Hepatocyte (in vitro differentiated cells): ENCODE data around the gene EBF4. TPM values are rescaled to one million over a fixed set of nuclear protein-coding genes. Genes with fewer than 3 reads are reported as not detected.

Source experiments
- DNase-seq: peaks from one replicate; pipeline ENCODE4 v3.0.0-alpha.2; 2016; ENCODE audit warnings: low spot score
- H2AFZ ChIP-seq: fragments of 200-600 bp; sonication (generic); 2 replicates; pipeline ENCODE4 v1.6.0; 2016; ENCODE audit warnings: antibody characterized with exemption, mild to moderate bottlenecking
- H3K27ac ChIP-seq: fragments of 200-600 bp; sonication (generic); 2 replicates; pipeline ENCODE4 v1.5.1; 2016; ENCODE audit warnings: mild to moderate bottlenecking
- H3K27me3 ChIP-seq: fragments of 200-600 bp; sonication (generic); 2 replicates; pipeline ENCODE4 v1.6.1; 2016
- H3K36me3 ChIP-seq: fragments of 200-600 bp; sonication (generic); replicated peaks from 2 replicates; pipeline ENCODE4 v1.5.1; 2016; ENCODE audit warnings: low read depth; ENCODE audit not compliant: insufficient read depth
- H3K4me1 ChIP-seq: fragments of 200-600 bp; sonication (generic); 2 replicates; pipeline ENCODE4 v1.5.1; 2016; ENCODE audit warnings: mild to moderate bottlenecking, moderate library complexity; ENCODE audit not compliant: insufficient read depth
- H3K4me2 ChIP-seq: fragments of 200-600 bp; sonication (generic); 2 replicates; pipeline ENCODE4 v1.6.0; 2016
- H3K4me3 ChIP-seq: fragments of 200-600 bp; sonication (generic); 2 replicates; pipeline ENCODE4 v1.5.1; 2016; ENCODE audit warnings: mild to moderate bottlenecking
- H3K79me2 ChIP-seq: fragments of 200-600 bp; sonication (generic); 2 replicates; pipeline ENCODE4 v1.6.0; 2017; ENCODE audit warnings: mild to moderate bottlenecking
- H3K9me2 ChIP-seq: fragments of 200-600 bp; sonication (generic); replicated peaks from 2 replicates; pipeline ENCODE4 v1.6.0; 2017; ENCODE audit warnings: mild to moderate bottlenecking; ENCODE audit not compliant: insufficient read depth
- H3K9me3 ChIP-seq: fragments of 200-600 bp; sonication (generic); 2 replicates; pipeline ENCODE4 v1.5.1; 2016; ENCODE audit warnings: low read depth, mild to moderate bottlenecking
- H4K20me1 ChIP-seq: fragments of 200-600 bp; sonication (generic); 2 replicates; pipeline ENCODE4 v1.6.0; 2016; ENCODE audit warnings: mild to moderate bottlenecking; ENCODE audit not compliant: insufficient read depth, poor library complexity, severe bottlenecking
- EZH2 ChIP-seq: fragments of 200-600 bp; sonication (generic); IDR thresholded peaks from 2 replicates; pipeline ENCODE4 v1.6.1; 2016; ENCODE audit warnings: antibody characterized with exemption, mild to moderate bottlenecking, borderline replicate concordance
- EZH2phosphoT487 ChIP-seq: fragments of 200-600 bp; sonication (generic); IDR thresholded peaks from one replicate; pipeline ENCODE4 v1.6.1; 2018; ENCODE audit warnings: antibody characterized with exemption, mild to moderate bottlenecking, low read depth, moderate library complexity; ENCODE audit not compliant: unreplicated experiment, severe bottlenecking
- WGBS: methylation state at CpG from one replicate; pipeline ENCODE4 v1.1.6; 2016; ENCODE audit warnings: low lambda C conversion rate; ENCODE audit errors: missing lambda C conversion rate; 5-methylcytosine and 5-hydroxymethylcytosine counted together
- polyA plus RNA-seq: library from polyadenylated mRNA; unstranded; fragments of >200 nt; fragmentation: Nextera tagmentation; extraction: Ambion mirVana; gene quantifications from 2 replicates; pipeline ENCODE4 v1.2.1, GENCODE V29; 2016
- total RNA-seq: library from RNA; depleted of rRNA; stranded (reverse); fragments of >200 nt; gene quantifications from 2 replicates; pipeline ENCODE4 v1.2.3, GENCODE V29; 2014
- TF ChIP-seq, protein P1 (sequence below): fragments of 200-600 bp; sonication (generic); IDR thresholded peaks from 2 replicates; pipeline ENCODE4 v1.5.1; 2016; ENCODE audit warnings: antibody characterized with exemption, mild to moderate bottlenecking; ENCODE audit not compliant: poor library complexity

Gene EBF4
- total and polyA plus RNA-seq, 2 experiments from 2014 or later: 10.7 to 17.9 TPM

DNA sequence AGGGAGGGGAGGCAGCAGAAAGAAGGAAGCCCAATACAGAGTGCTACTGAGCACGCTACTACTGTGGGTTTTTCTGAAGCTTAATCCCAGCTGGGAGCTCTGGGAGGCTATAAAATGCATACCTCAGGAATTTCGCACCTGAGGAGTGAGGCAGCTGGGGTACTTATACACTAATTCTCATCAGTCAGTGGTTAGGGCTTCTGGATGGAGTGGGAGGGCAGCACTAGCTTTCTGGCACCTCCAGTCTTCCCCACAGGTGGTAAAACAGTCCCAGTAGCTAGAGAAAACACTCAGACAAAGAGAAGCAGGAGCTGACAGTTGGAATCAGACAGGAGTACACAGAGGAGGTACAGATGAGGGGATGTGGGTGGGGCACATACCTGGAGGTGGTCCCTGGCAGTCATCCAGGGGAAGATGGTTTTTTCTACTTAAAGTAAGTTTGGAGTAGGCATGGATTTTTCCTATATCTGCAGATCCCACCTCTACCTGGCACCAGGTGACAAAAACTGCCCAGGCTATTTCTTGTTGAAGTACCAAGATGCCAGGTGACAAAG lies 70.1 kb downstream of the EBF4 start:
- 42% methylated on average over 2 of the region's 2 CpGs for WGBS
- Histone ChIP-seq H4K20me1 (no peaks in the 10 kb centered on the region), H3K9me2 (no peaks in the 10 kb centered on the region), H2AFZ (no peak overlapping the region), H3K4me3 (no peak overlapping the region), H3K79me2 (no peaks in the 10 kb centered on the region), H3K9me3 (no peaks in the 10 kb centered on the region), H3K27me3 (peaks cover 3% of the 10 kb centered on the region), H3K4me2 (no peak overlapping the region), H3K36me3 (no peaks in the 10 kb centered on the region), H3K4me1 (no peaks in the 10 kb centered on the region), H3K27ac (no peak overlapping the region)
- TF ChIP-seq, protein P1, sequence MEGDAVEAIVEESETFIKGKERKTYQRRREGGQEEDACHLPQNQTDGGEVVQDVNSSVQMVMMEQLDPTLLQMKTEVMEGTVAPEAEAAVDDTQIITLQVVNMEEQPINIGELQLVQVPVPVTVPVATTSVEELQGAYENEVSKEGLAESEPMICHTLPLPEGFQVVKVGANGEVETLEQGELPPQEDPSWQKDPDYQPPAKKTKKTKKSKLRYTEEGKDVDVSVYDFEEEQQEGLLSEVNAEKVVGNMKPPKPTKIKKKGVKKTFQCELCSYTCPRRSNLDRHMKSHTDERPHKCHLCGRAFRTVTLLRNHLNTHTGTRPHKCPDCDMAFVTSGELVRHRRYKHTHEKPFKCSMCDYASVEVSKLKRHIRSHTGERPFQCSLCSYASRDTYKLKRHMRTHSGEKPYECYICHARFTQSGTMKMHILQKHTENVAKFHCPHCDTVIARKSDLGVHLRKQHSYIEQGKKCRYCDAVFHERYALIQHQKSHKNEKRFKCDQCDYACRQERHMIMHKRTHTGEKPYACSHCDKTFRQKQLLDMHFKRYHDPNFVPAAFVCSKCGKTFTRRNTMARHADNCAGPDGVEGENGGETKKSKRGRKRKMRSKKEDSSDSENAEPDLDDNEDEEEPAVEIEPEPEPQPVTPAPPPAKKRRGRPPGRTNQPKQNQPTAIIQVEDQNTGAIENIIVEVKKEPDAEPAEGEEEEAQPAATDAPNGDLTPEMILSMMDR: no peak
- TF ChIP-seq EZH2phosphoT487 (no peak), EZH2 (no peak)
- no peak for DNase-seq

DNA sequence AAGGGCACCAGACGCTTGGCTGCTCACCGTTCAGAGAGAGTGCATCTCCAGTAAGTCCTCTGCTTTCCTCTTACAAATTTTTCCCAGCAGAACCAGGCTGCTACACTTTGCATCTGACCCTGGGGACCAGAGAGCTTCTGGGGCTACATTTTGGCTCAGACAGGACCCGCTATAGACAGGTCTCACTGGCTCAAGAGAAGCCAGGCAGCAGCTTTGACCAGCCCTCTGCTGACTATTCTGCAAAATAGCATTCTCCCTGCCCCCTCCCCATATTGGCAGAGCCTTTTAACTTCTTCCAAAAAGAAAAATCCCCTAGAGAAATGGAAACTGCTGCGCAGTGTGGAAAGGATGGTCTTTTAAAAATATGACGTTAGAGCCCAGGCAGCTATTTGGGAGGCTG lies 70.6 kb downstream of the EBF4 start:
- H3K79me2 ChIP-seq: no peaks in the 10 kb centered on the region
- H3K9me2 ChIP-seq: no peaks in the 10 kb centered on the region
- 68% methylated on average over 5 of the region's 5 CpGs for WGBS
- H3K9me3 ChIP-seq: no peaks in the 10 kb centered on the region
- peaks cover 3% of the 10 kb centered on the region for H3K27me3 ChIP-seq
- DNase-seq: no peak
- H3K4me1 ChIP-seq: no peaks in the 10 kb centered on the region
- no peak overlapping the region for H3K4me3 ChIP-seq
- H3K27ac ChIP-seq: no peak overlapping the region
- no peaks in the 10 kb centered on the region for H3K36me3 ChIP-seq
- no peak overlapping the region for H2AFZ ChIP-seq
- no peak overlapping the region for H3K4me2 ChIP-seq
- no peaks in the 10 kb centered on the region for H4K20me1 ChIP-seq
- TF ChIP-seq EZH2phosphoT487 (no peak), EZH2 (no peak)
- TF ChIP-seq, protein P1: no peak

DNA sequence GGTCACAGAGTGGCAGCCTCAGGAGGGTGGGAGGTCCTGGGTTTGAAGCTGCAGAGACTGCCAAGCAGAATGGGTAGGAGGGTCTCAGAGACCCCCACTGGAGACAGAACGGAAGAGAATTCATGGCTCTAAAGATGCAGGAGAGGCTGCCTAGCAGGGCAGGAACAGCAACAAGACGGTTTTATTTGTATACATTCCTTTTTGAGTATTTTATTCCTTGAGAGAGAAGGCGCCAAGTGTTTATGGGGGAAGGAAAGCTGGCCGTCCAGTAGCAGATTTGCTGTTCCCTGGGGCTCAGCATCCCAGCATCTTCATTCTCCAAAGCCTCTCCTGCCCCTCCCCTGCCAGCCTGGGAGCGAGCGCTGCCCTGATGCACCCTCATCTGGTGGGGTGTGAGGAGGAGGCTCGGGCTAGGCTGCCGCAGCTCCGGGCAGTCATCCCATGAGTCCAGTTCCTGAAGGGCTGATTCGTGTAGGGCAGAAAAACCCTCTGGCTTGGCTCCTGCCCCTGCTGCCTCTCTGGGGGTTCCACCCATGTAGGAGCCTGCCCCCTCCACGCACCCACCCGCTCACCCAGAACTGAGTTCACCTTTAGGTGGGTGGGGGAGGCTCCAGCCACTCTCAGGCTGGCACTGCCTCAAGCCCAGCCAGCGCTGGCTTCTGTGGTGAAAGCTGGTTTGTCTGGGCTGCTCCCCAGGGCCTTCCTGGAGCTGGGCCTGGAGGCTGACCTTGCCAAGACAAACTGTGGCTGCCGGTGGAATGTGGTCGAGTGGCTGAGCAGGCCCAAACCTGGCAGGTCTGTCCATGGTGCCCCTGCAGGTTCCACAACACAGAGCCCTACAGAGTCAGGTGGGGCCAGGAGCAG lies 75.4 kb downstream of the EBF4 start:
- Histone ChIP-seq H3K27me3 (peaks cover 3% of the 10 kb centered on the region), H3K9me3 (no peaks in the 10 kb centered on the region), H3K36me3 (no peaks in the 10 kb centered on the region), H2AFZ (no peak overlapping the region), H3K4me1 (no peaks in the 10 kb centered on the region), H4K20me1 (no peaks in the 10 kb centered on the region), H3K27ac (no peak overlapping the region), H3K9me2 (no peaks in the 10 kb centered on the region), H3K4me3 (no peak overlapping the region), H3K4me2 (no peak overlapping the region), H3K79me2 (no peaks in the 10 kb centered on the region)
- DNase-seq: no peak
- TF ChIP-seq, protein P1: no peak
- TF ChIP-seq EZH2phosphoT487 (no peak), EZH2 (no peak)
- WGBS: 75% methylated on average over 15 of the region's 15 CpGs
